Measurements from ENCODE around the gene TNFRSF1B.

DNA sequence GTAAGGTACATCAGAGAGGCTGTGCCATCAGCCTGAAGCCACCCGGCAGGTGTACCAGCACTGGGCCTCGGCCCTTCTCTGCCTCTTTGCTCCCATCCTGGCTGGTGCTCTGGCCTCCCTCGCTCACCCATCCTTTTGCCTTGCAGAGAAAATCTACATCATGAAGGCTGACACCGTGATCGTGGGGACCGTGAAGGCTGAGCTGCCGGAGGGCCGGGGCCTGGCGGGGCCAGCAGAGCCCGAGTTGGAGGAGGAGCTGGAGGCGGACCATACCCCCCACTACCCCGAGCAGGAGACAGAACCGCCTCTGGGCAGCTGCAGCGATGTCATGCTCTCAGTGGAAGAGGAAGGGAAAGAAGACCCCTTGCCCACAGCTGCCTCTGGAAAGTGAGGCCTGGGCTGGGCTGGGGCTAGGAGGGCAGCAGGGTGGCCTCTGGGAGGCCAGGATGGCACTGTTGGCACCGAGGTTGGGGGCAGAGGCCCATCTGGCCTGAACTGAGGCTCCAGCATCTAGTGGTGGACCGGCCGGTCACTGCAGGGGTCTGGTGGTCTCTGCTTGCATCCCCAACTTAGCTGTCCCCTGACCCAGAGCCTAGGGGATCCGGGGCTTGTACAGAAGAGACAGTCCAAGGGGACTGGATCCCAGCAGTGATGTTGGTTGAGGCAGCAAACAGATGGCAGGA lies 24.5 kb upstream of the TNFRSF1B start:
- TF ChIP-seq, protein P1, sequence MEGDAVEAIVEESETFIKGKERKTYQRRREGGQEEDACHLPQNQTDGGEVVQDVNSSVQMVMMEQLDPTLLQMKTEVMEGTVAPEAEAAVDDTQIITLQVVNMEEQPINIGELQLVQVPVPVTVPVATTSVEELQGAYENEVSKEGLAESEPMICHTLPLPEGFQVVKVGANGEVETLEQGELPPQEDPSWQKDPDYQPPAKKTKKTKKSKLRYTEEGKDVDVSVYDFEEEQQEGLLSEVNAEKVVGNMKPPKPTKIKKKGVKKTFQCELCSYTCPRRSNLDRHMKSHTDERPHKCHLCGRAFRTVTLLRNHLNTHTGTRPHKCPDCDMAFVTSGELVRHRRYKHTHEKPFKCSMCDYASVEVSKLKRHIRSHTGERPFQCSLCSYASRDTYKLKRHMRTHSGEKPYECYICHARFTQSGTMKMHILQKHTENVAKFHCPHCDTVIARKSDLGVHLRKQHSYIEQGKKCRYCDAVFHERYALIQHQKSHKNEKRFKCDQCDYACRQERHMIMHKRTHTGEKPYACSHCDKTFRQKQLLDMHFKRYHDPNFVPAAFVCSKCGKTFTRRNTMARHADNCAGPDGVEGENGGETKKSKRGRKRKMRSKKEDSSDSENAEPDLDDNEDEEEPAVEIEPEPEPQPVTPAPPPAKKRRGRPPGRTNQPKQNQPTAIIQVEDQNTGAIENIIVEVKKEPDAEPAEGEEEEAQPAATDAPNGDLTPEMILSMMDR (optimal IDR thresholded peaks at IDR 0.05 in 1 of 3, IDR thresholded peaks at IDR 0.05 in 1 of 3, conservative IDR thresholded peaks at IDR 0.05 in 1 of 3; ENCODE audit: extremely low read depth in 1 of 3, insufficient read depth in 2 of 3, low read length in 3 of 3) = no peak
- no peak for TF ChIP-seq EZH2 (IDR thresholded peaks at IDR 0.05; ENCODE audit: low read length)

Measured in keratinocyte (primary cell).